GM12864 (cell line): Measurements from ENCODE around the gene SMG6.
"Not testable (repeated sequence)": the region's sequence is repeated elsewhere in the genome, so short reads cannot be mapped to it uniquely, and the experiment has no call there.

Experiments used
- DNase-seq: peaks from one replicate; pipeline ENCODE4 v3.0.0-alpha.2; 2011; ENCODE audit warnings: low read depth
- H3K4me3 ChIP-seq: 2 replicates; pipeline ENCODE4 v1.5.1; 2011; ENCODE audit warnings: mild to moderate bottlenecking, low read depth, low read length, control low read depth
- TF ChIP-seq, protein P1 (sequence below): IDR thresholded peaks from 2 replicates; pipeline ENCODE4 v1.5.1; 2011; ENCODE audit warnings: low read depth, mild to moderate bottlenecking, moderate library complexity, low read length, control low read depth, inconsistent platforms; ENCODE audit errors: missing control alignments

SMG6 gene

DNA sequence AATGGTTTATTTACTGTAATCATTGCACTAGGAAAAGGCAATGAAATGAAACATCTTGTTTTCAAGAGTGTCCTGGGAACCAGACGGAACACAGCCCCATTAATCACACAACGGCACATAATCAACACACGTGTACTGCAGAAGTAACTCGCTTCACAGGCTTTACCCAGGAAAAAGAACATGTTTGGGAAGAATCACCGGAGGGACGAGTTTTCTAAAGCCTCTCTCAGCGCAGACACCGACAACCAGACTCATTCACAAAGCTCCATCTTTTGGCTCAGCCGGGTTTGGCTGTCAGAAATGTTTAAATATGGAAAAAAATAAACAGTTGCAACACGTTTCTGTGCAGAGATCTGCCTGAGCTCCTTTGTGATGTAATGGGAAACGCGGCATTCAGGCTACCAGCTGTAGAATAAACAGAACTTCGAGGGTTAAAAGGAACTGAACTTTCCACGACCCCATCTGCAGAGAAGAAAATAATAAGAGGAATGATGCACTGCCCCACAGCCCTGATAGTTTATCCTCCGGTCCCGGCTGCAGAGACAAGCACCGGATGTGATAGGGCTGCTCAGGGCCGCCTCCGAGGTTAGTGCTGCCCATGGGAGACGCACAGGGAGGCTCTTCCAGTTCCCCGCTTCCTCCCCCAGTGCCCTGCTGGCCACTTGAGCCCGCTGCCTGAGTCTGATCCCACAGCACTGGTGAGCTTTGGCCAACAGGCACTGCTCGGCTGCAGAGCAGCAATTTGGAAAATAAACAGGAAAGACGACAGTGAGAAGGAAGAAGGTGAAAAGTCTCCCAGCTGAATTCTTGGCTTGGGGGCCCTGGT, 128.9 kb downstream of the SMG6 start:
- TF ChIP-seq, protein P1, sequence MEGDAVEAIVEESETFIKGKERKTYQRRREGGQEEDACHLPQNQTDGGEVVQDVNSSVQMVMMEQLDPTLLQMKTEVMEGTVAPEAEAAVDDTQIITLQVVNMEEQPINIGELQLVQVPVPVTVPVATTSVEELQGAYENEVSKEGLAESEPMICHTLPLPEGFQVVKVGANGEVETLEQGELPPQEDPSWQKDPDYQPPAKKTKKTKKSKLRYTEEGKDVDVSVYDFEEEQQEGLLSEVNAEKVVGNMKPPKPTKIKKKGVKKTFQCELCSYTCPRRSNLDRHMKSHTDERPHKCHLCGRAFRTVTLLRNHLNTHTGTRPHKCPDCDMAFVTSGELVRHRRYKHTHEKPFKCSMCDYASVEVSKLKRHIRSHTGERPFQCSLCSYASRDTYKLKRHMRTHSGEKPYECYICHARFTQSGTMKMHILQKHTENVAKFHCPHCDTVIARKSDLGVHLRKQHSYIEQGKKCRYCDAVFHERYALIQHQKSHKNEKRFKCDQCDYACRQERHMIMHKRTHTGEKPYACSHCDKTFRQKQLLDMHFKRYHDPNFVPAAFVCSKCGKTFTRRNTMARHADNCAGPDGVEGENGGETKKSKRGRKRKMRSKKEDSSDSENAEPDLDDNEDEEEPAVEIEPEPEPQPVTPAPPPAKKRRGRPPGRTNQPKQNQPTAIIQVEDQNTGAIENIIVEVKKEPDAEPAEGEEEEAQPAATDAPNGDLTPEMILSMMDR = no peak
- no peak for DNase-seq
- H3K4me3 ChIP-seq = no peak overlapping the region

DNA sequence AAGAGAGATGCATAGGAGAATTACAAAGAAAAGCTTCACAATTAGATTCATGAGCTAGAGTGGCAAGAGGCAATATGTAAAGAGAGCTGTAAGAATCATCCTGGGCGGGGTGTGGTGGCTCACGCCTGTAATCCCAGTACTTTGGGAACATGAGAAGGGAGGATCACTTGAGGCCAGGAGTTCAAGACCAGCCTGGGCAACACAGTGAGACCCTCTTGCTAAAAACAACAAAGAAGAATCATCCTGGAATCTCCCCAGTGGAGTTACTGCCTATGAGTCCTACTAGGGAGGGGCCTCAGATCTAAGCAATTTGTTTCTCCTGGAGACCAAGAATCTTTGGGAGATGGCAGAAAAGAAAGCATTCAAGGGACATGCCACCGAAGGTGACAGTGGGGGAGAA, 129.6 kb downstream of the SMG6 start:
- DNase-seq = no peak
- TF ChIP-seq, protein P1 = no peak
- H3K4me3 ChIP-seq = no peak overlapping the region

DNA sequence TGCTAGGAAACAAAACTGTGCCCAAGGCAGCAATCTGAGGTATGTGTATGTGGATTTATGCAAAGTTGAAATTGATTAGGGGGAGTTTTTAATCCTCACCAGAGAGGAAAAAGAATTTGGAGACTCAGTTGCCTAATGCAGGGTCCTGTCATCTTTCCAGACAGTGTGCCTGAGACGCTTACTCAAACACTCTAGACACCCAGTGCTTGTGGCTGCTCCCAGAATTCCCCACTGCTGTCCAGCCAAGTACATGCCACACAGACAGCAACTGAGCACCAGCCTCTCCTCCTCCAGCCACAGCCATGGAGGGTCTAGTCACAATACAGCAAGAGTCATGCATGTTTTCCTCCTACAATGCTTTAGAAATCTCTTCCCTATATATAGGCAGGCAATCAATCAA, 130.6 kb downstream of the SMG6 start:
- H3K4me3 ChIP-seq = no peak overlapping the region
- DNase-seq = no peak
- TF ChIP-seq, protein P1 = no peak

DNA sequence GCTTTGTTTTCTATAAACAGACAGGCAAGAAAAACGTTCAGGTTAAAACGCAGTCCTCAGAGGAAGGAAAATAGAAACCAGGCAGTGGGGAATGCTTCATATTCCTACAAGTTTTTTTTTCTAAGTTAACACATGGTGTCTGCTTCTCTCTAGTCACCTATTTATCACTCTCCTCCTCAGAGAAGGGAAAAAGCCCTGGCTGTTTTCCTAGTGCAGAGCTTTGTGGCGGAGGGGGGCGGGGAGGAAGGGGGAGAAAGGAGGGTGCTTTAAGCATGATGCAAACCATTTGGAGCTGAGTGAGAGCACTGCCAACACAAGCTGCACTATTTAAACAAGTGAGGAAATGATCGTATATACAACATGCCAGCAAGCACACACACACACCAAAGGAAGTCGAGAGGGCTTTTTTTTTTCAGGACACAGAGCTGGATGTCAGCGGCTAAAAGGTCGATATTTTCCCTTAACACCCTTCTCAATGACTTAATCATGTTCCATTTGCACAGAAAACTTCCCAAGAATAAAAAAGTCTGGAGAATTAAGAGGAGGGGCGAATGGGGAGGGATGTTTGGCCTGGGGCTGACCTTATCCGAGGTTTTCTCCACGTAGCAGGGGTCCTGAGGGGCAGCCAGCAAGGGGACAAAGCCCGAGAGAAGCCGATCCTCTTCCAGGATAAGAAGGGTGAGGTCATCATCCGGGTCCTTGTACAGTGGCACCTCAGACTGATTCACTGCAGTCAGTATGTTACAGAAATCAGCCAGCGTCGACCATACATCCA, 131.3 kb downstream of the SMG6 start:
- no peak for DNase-seq
- TF ChIP-seq, protein P1 = no peak
- H3K4me3 ChIP-seq = no peak overlapping the region

DNA sequence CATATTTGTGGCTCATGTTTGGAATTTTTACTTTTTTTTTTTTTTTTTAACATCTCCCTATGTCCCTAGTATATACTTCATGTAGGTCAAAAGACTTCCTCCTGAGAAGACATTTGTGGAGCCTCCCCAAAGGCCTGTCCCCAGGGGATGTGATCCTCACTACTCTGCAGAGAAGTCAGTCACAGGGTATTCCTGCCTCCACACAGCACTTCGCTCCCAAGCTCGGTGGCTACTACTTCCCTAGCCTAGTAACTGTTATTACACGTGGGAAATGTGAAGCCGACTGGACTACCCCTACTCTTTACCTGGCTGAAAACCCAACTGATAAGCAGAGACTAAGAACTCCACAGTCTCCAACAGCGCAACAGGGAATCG, 131.9 kb downstream of the SMG6 start:
- H3K4me3 ChIP-seq = no peak overlapping the region
- DNase-seq = no peak
- TF ChIP-seq, protein P1 = no peak

DNA sequence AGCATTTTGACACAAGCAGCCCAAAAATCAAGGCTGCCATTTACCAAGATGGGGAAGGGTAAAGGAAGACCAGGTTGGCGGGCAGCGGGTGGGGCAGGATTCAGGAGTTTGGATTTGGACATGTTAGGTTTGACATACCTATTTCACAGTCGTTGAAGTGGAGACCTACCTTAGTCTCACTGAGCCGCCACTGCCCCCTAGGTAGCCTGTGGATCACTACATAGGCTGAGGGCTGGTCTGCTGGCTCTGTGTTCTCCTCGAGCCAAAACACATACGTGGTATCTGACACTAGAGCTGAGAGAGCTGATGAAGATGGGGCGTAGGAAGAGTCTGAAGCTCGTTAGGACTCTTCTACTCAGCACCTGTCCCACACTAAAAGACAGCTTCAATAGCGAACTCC, 133.6 kb downstream of the SMG6 start:
- peak; percentile 35 for DNase-seq
- TF ChIP-seq, protein P1 = peak; percentile 78

DNA sequence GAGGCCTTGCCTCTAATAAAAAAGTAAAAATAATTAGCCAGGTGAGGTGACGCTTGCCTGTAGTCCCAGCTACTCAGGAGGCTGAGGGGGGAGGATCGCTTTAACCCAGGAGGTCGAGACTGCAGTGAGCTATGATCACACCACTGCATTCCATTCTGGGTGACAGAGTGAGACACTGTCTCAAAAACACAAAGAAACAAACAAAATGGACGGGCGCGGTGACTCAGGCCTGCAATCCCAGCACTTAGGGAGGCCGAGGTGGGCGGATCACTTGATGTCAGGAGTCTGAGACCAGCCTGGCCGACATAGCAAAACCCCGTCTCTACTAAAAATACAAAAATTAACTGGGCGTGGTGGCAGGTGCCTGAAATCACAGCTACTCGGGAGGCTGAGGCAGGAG, 137.9 kb downstream of the SMG6 start:
- DNase-seq = not testable (repeated sequence)

More for the DNA sequence above, 133.6 kb downstream of the SMG6 start:
- H3K4me3 ChIP-seq = no peak overlapping the region

More for the DNA sequence above, 137.9 kb downstream of the SMG6 start:
- not testable (repeated sequence) for H3K4me3 ChIP-seq
